NB4 (cell line): ENCODE measurements around the gene LMOD1.
"Not testable (repeated sequence)": the region's sequence is repeated elsewhere in the genome, so short reads cannot be mapped to it uniquely, and the experiment has no call there.

Experiments used
- DNase-seq: peaks from one replicate; pipeline ENCODE4 v3.0.0; 2010; ENCODE audit warnings: low read depth
- H3K4me3 ChIP-seq: one replicate; pipeline ENCODE4 v1.5.1; 2011; ENCODE audit warnings: mild to moderate bottlenecking, low read depth, low read length, moderate library complexity
- MYC ChIP-seq: IDR thresholded peaks from 2 replicates; pipeline ENCODE4 v1.6.1; 2011; ENCODE audit warnings: low read depth, low read length
- POLR2A ChIP-seq: IDR thresholded peaks from 2 replicates; pipeline ENCODE4 v1.6.1; 2011; ENCODE audit warnings: mild to moderate bottlenecking; ENCODE audit not compliant: insufficient read length; ENCODE audit errors: extremely low read depth
- TF ChIP-seq, protein P1 (sequence below): IDR thresholded peaks from 2 replicates; pipeline ENCODE4 v1.6.1; 2011; ENCODE audit warnings: low read depth, low read length
- TF ChIP-seq, protein P2 (sequence below): IDR thresholded peaks from one replicate; pipeline ENCODE4 v1.5.1; 2012; ENCODE audit warnings: low read depth, low read length

The LMOD1 gene

DNA sequence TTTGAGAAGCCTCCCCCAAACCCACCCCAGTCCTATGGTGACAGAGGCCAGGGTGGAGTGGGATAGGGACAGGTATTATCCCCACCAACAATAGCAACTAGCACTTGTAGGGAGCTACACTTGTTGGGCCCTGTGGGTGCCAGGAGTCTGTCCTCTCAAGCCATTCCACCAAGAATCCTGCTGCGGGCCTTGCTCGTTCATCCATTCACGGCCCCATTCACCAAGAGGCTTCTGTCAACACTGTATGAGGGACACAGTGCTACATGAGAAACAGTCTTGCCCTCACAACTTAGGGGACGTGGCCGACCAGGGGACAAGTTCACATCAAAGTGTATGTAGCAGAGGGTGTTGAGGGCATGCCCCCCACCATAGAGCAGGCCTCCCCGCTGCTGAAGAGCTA, 38.7 kb downstream of the LMOD1 start:
- H3K4me3 ChIP-seq: no peak overlapping the region
- TF ChIP-seq, protein P1, sequence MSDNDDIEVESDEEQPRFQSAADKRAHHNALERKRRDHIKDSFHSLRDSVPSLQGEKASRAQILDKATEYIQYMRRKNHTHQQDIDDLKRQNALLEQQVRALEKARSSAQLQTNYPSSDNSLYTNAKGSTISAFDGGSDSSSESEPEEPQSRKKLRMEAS: no peak
- TF ChIP-seq, protein P2, sequence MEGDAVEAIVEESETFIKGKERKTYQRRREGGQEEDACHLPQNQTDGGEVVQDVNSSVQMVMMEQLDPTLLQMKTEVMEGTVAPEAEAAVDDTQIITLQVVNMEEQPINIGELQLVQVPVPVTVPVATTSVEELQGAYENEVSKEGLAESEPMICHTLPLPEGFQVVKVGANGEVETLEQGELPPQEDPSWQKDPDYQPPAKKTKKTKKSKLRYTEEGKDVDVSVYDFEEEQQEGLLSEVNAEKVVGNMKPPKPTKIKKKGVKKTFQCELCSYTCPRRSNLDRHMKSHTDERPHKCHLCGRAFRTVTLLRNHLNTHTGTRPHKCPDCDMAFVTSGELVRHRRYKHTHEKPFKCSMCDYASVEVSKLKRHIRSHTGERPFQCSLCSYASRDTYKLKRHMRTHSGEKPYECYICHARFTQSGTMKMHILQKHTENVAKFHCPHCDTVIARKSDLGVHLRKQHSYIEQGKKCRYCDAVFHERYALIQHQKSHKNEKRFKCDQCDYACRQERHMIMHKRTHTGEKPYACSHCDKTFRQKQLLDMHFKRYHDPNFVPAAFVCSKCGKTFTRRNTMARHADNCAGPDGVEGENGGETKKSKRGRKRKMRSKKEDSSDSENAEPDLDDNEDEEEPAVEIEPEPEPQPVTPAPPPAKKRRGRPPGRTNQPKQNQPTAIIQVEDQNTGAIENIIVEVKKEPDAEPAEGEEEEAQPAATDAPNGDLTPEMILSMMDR: no peak
- TF ChIP-seq POLR2A: no peak
- TF ChIP-seq MYC: no peak
- DNase-seq: no peak

DNA sequence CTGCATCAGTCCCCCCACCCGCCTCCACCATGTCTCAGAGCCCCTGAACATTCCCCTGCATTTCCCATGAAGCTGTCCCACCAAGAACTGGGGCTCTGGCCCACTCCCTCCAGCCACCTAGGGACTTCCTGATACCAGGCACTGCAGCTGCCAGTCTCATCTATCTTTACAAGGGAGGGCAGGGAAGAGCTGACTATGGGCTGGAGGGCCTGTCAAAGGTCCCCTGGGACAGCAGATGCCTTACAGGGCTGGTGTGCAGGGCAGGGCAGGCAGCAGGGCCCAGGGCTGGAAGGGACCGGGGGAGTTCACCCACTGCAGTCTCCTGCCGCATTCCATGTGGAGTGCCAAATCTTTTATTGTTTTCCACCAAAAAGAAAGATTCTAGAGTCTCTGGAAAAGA, 40.0 kb downstream of the LMOD1 start:
- DNase-seq: peak; percentile 22
- TF ChIP-seq POLR2A (no peak), MYC (no peak)
- TF ChIP-seq, protein P2: no peak
- TF ChIP-seq, protein P1: no peak
- H3K4me3 ChIP-seq: no peak overlapping the region

DNA sequence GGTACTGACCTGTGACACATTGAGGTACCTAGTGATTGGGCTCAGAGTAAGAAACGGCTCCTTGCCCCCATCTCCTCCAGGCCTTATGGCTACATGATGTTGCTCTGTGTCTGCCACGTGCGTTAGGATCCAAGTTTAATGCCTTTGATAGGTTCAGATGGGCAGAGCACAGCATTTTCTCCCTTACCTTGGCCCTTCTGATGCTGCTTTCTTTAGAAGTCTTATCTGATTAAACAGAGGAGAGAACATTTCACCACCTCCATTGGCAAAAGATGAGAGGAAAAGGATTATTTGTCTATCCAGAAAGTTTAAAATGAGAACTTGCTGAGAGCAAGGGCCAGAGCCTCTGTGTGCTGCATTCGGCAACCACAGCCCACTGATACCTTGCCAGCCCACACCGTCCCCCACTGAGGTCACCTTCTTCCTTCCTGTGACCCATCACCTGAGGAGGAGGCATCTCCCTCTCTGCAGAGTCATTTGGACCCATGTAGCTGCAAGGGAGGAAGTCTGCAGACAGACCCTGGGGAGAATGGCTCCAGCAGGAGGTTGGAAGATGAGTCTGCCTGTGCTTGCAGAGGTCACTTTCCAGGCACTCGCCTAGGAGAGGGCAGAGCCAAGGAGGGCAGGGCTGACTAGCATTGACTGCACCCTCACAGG, 41.0 kb downstream of the LMOD1 start:
- DNase-seq: no peak
- TF ChIP-seq, protein P1: no peak
- TF ChIP-seq MYC: no peak
- TF ChIP-seq POLR2A: no peak
- TF ChIP-seq, protein P2: no peak

DNA sequence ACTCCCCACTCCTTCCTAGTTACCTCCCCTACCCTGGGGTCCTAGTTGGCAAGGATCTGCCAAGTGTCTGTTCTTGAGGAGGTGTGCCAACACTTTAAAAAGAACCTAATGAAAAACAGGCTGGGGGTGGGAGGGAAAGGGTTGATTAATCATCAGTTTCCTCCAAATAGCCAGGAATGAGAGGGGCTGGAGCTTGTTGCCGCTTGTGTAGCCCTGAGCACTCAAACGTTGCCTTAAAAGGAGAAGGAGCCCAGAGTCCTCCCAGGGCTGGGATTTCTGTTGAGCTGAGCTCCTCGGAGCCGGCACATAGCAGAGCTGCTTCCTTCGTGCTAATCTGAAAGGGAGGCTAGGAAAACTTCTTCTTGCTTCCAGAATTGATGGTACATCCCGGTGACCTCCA, 41.8 kb downstream of the LMOD1 start:
- no peak overlapping the region for H3K4me3 ChIP-seq
- no peak for TF ChIP-seq MYC
- TF ChIP-seq, protein P1: no peak
- TF ChIP-seq, protein P2: no peak
- TF ChIP-seq POLR2A: no peak
- DNase-seq: no peak

More for the DNA sequence above, 41.0 kb downstream of the LMOD1 start:
- no peak overlapping the region for H3K4me3 ChIP-seq

DNA sequence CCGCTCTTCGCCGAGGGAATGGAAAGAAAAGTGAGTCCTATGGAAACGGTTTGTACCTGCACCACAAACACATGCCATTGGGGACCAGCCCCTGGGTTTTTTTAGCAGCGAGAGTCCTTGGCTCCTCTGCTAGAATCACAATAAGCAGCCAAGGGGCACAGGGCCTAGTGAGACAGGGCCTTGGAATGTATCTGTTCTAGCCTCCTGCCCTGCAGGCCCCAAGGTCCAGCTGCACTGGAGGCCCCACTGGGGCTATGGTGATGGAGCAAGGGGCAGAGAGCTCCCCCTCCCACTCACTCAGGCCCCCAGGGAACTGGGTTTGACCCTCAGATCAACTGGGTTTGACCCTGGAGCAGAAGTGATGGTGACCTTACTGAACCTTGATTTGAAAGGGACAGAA, 43.2 kb downstream of the LMOD1 start:
- TF ChIP-seq, protein P1: no peak
- TF ChIP-seq, protein P2: no peak
- TF ChIP-seq POLR2A (no peak), MYC (no peak)
- no peak for DNase-seq
- H3K4me3 ChIP-seq: no peak overlapping the region

DNA sequence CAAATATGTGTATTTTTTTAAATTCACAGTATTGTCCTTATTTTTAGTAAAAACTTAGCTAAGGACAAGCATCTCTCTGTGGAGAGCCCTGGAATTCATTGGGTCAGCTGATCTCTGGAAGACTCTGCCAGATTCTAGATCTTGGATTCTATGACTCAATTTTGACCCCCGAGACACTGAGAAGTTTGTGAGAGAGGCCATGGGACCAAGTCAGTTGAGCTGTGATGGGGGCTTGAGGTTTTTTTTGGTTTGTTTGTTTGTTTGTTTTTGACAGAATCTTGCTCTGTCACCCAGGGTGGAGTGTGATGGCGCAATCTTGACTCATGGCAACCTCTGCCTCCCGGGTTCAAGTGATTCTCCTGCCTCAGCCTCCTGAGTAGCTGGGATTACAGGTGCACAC, 44.1 kb downstream of the LMOD1 start:
- DNase-seq: no peak
- H3K4me3 ChIP-seq: no peak overlapping the region
- no peak for TF ChIP-seq MYC
- TF ChIP-seq, protein P1: no peak
- TF ChIP-seq, protein P2: no peak
- no peak for TF ChIP-seq POLR2A

DNA sequence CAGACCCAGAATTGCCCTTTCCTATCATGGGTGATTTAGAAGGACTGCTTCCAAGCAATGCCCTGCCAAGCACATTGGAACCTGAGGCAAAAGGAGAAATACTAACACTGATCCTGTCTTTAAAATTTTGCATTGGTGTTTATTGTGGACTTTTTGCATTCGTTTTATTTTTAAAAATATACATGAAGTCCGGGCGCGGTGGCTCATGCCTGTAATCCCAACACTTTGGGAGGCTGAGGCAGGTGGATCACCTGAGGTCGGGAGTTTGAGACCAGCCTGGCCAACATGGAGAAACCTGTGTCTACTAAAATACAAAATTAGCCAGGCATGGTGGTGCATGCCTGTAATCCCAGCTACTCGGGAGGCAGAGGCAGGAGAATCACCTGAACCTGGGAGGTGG, 45.3 kb downstream of the LMOD1 start:
- not testable (repeated sequence) for DNase-seq

More for the DNA sequence above, 45.3 kb downstream of the LMOD1 start:
- H3K4me3 ChIP-seq: not testable (repeated sequence)
